ENCODE results near the gene NYNRIN. TPM values are rescaled to one million over a fixed set of nuclear protein-coding genes. Genes with fewer than 3 reads are reported as not detected.

The NYNRIN gene
- total RNA-seq, 2 donors from 2014 or later = 9.5 to 11.6 TPM

- DNase-seq (ENCODE audit: low spot score) (no peak), ATAC-seq (ENCODE audit: insufficient number of reproducible peaks, low FRiP score, low read depth) (no peak)
- Histone ChIP-seq H3K4me1 (ENCODE audit: control insufficient read depth in 1 of 2, low read depth in 2 of 2) (peaks cover 5 to 33% of the 10 kb centered on the region in 2 donors), H3K27ac (no peak overlapping the region), H3K9me3 (no peaks in the 10 kb centered on the region), H3K27me3 (replicated peaks; ENCODE audit: insufficient read depth) (no peaks in the 10 kb centered on the region), H3K36me3 (peaks cover 43% of the 10 kb centered on the region), H3K4me3 (no peak overlapping the region)
- no peak for TF ChIP-seq CTCF (IDR thresholded peaks at IDR 0.05)
These were observed 40.5 kb downstream of the NYNRIN start for GRCh38 chr14:24439257-24439656.

- DNase-seq (ENCODE audit: low spot score) (no peak), ATAC-seq (ENCODE audit: insufficient number of reproducible peaks, low FRiP score, low read depth) (no peak)
- Histone ChIP-seq H3K4me3 (no peak overlapping the region), H3K4me1 (ENCODE audit: control insufficient read depth in 1 of 2, low read depth in 2 of 2) (peaks cover 5 to 33% of the 10 kb centered on the region in 2 donors), H3K36me3 (peaks cover 43% of the 10 kb centered on the region), H3K27ac (no peak overlapping the region), H3K9me3 (no peaks in the 10 kb centered on the region), H3K27me3 (replicated peaks; ENCODE audit: insufficient read depth) (no peaks in the 10 kb centered on the region)
- TF ChIP-seq CTCF (IDR thresholded peaks at IDR 0.05) = no peak
These were observed 41.2 kb downstream of the NYNRIN start for GRCh38 chr14:24439830-24440605.

- Histone ChIP-seq H3K4me1 (ENCODE audit: control insufficient read depth in 1 of 2, low read depth in 2 of 2) (peaks cover 5 to 33% of the 10 kb centered on the region in 2 donors), H3K27me3 (replicated peaks; ENCODE audit: insufficient read depth) (no peaks in the 10 kb centered on the region), H3K27ac (no peak overlapping the region), H3K4me3 (no peak overlapping the region), H3K9me3 (no peaks in the 10 kb centered on the region), H3K36me3 (peaks cover 43% of the 10 kb centered on the region)
- ATAC-seq (ENCODE audit: insufficient number of reproducible peaks, low FRiP score, low read depth) (no peak), DNase-seq (ENCODE audit: low spot score) (no peak)
- no peak for TF ChIP-seq CTCF (IDR thresholded peaks at IDR 0.05)
These were observed 42.0 kb downstream of the NYNRIN start for GRCh38 chr14:24440606-24441399.

GRCh38 chr14:24441485-24441884, 42.7 kb downstream of the NYNRIN start:
- H3K27ac ChIP-seq = peak overlapping the region; percentile 100
- DNase-seq (ENCODE audit: low spot score) = no peak
- H3K4me1 ChIP-seq (ENCODE audit: control insufficient read depth in 1 of 2, low read depth in 2 of 2) = peaks cover 5 to 29% of the 10 kb centered on the region in 2 donors
- no peaks in the 10 kb centered on the region for H3K27me3 ChIP-seq (replicated peaks; ENCODE audit: insufficient read depth)
- H3K36me3 ChIP-seq = peaks cover 36% of the 10 kb centered on the region
- H3K4me3 ChIP-seq = peak overlapping the region; percentile 95
- no peak for TF ChIP-seq CTCF (IDR thresholded peaks at IDR 0.05)
- no peaks in the 10 kb centered on the region for H3K9me3 ChIP-seq
- ATAC-seq (ENCODE audit: insufficient number of reproducible peaks, low FRiP score, low read depth) = no peak

- H3K4me1 ChIP-seq (ENCODE audit: control insufficient read depth in 1 of 2, low read depth in 2 of 2) = peaks cover 5 to 25% of the 10 kb centered on the region in 2 donors
- ATAC-seq (ENCODE audit: insufficient number of reproducible peaks, low FRiP score, low read depth) (no peak), DNase-seq (ENCODE audit: low spot score) (no peak)
- peak; percentile 12 for TF ChIP-seq CTCF (IDR thresholded peaks at IDR 0.05)
- H3K27ac ChIP-seq = peak overlapping the region; percentile 100
- no peaks in the 10 kb centered on the region for H3K9me3 ChIP-seq
- H3K27me3 ChIP-seq (replicated peaks; ENCODE audit: insufficient read depth) = no peaks in the 10 kb centered on the region
- peak overlapping the region; percentile 95 for H3K4me3 ChIP-seq
- H3K36me3 ChIP-seq = peaks cover 35% of the 10 kb centered on the region
These were observed 43.1 kb downstream of the NYNRIN start for GRCh38 chr14:24441904-24442239.
